H9 (cell line): ENCODE results near the gene MYOCOS. TPM values are rescaled to one million over a fixed set of nuclear protein-coding genes. Genes with fewer than 3 reads are reported as not detected.

ENCODE experiments used
- DNase-seq: peaks from one replicate; pipeline ENCODE4 v3.0.0-alpha.2; 2017
- H2AFZ ChIP-seq: one replicate; pipeline ENCODE4 v1.6.1; 2013; ENCODE audit warnings: mild to moderate bottlenecking, low read length, control low read depth, moderate library complexity
- H2AK5ac ChIP-seq: 2 replicates; pipeline ENCODE4 v1.6.1; 2013; ENCODE audit warnings: low read length, control low read depth, mixed read lengths; ENCODE audit not compliant: insufficient read length
- H2BK120ac ChIP-seq: one replicate; pipeline ENCODE4 v1.6.1; 2013; ENCODE audit warnings: low read depth, mild to moderate bottlenecking, low read length, control low read depth, inconsistent platforms; ENCODE audit not compliant: poor library complexity, severe bottlenecking
- H2BK12ac ChIP-seq: 2 replicates; pipeline ENCODE4 v1.6.1; 2013; ENCODE audit warnings: low read length, control low read depth, mixed read lengths, low read depth; ENCODE audit not compliant: insufficient read length
- H2BK15ac ChIP-seq: 2 replicates; pipeline ENCODE4 v1.6.1; 2013; ENCODE audit warnings: low read depth, low read length, control low read depth
- H2BK20ac ChIP-seq: one replicate; pipeline ENCODE4 v1.6.1; 2013; ENCODE audit warnings: low read depth, mild to moderate bottlenecking, low read length, control low read depth, inconsistent platforms; ENCODE audit not compliant: poor library complexity, severe bottlenecking
- H2BK5ac ChIP-seq: 2 replicates; pipeline ENCODE4 v1.6.1; 2013; ENCODE audit warnings: low read length, control low read depth, mixed read lengths; ENCODE audit not compliant: insufficient read length
- H3K14ac ChIP-seq: 2 replicates; pipeline ENCODE4 v1.6.1; 2013; ENCODE audit warnings: low read length, control low read depth; ENCODE audit not compliant: insufficient read depth
- H3K18ac ChIP-seq: 2 replicates; pipeline ENCODE4 v1.6.1; 2013; ENCODE audit warnings: low read depth, mild to moderate bottlenecking, mixed read lengths, low read length, control low read depth; ENCODE audit not compliant: insufficient read length
- H3K23ac ChIP-seq: 2 replicates; pipeline ENCODE4 v1.6.1; 2013; ENCODE audit warnings: low read length, control low read depth, mixed read lengths, low read depth; ENCODE audit not compliant: insufficient read length
- H3K23me2 ChIP-seq: 2 replicates; pipeline ENCODE4 v1.6.1; 2013; ENCODE audit warnings: low read depth, mild to moderate bottlenecking, mixed read lengths, low read length, control low read depth; ENCODE audit not compliant: insufficient read length, poor library complexity, severe bottlenecking
- H3K27ac ChIP-seq: 2 replicates; pipeline ENCODE4 v1.5.1; 2013; ENCODE audit warnings: low read length, control low read depth, mixed read lengths, low read depth; ENCODE audit not compliant: insufficient read length
- H3K27me3 ChIP-seq: 2 replicates; pipeline ENCODE4 v1.6.1; 2013; ENCODE audit warnings: low read length, control low read depth, inconsistent platforms; ENCODE audit not compliant: insufficient read depth
- H3K4ac ChIP-seq: 2 replicates; pipeline ENCODE4 v1.6.1; 2013; ENCODE audit warnings: low read depth, mild to moderate bottlenecking, control low read depth, inconsistent platforms, low read length, moderate library complexity
- H3K4me1 ChIP-seq: 2 replicates; pipeline ENCODE4 v1.6.1; 2013; ENCODE audit warnings: low read length, control low read depth, inconsistent platforms; ENCODE audit not compliant: insufficient read depth
- H3K4me2 ChIP-seq: 2 replicates; pipeline ENCODE4 v1.6.1; 2013; ENCODE audit warnings: low read length, control low read depth, mixed read lengths; ENCODE audit not compliant: insufficient read length, insufficient read depth
- H3K56ac ChIP-seq: 2 replicates; pipeline ENCODE4 v1.6.1; 2013; ENCODE audit warnings: low read depth, mild to moderate bottlenecking, mixed read lengths, low read length, control low read depth; ENCODE audit not compliant: insufficient read length
- H3K79me1 ChIP-seq: 2 replicates; pipeline ENCODE4 v1.6.1; 2013; ENCODE audit warnings: low read depth, mild to moderate bottlenecking, moderate library complexity, low read length, control low read depth, inconsistent platforms; ENCODE audit not compliant: insufficient read depth, poor library complexity, severe bottlenecking
- H3K79me2 ChIP-seq: 2 replicates; pipeline ENCODE4 v1.6.1; 2013; ENCODE audit warnings: low read length, control low read depth, inconsistent platforms; ENCODE audit not compliant: insufficient read depth
- H3K9ac ChIP-seq: 2 replicates; pipeline ENCODE4 v1.6.1; 2013; ENCODE audit warnings: low read length, control low read depth, mixed read lengths; ENCODE audit not compliant: insufficient read length; ENCODE audit errors: extremely low read depth
- H3K9me3 ChIP-seq: one replicate; pipeline ENCODE4 v1.6.1; 2013; ENCODE audit warnings: low read depth, low read length, inconsistent platforms; ENCODE audit not compliant: control insufficient read depth
- H3T11ph ChIP-seq: one replicate; pipeline ENCODE4 v1.6.1; 2013; ENCODE audit warnings: mild to moderate bottlenecking, low read length, control low read depth, inconsistent platforms
- H4K20me1 ChIP-seq: one replicate; pipeline ENCODE4 v1.6.1; 2013; ENCODE audit not compliant: control insufficient read depth, insufficient read length, insufficient read depth
- H4K5ac ChIP-seq: 2 replicates; pipeline ENCODE4 v1.6.1; 2013; ENCODE audit warnings: low read depth, mild to moderate bottlenecking, mixed read lengths, low read length, control low read depth; ENCODE audit not compliant: insufficient read length
- H4K8ac ChIP-seq: replicated peaks from 2 replicates; pipeline ENCODE4 v1.6.1; 2013; ENCODE audit warnings: low read length, control low read depth, mixed read lengths, low read depth; ENCODE audit not compliant: insufficient read length
- H4K91ac ChIP-seq: 2 replicates; pipeline ENCODE4 v1.6.1; 2013; ENCODE audit warnings: low read depth, mild to moderate bottlenecking, moderate library complexity, mixed read lengths, low read length, control low read depth; ENCODE audit not compliant: insufficient read length
- H3K27ac Mint-ChIP-seq, 3 experiments: 2 replicates in 2 of 3; 3 replicates in 1 of 3; pipeline ENCODE4 v1.8.0; 2020 to 2021; ENCODE audit warnings: mixed read lengths in 3 of 3, mild to moderate bottlenecking in 1 of 3, moderate library complexity in 1 of 3
- H3K27me3 Mint-ChIP-seq: 2 replicates; pipeline ENCODE4 v1.8.0; 2021; ENCODE audit warnings: low read depth, mild to moderate bottlenecking, moderate library complexity, mixed read lengths
- H3K36me3 Mint-ChIP-seq, 3 experiments: 2 replicates in 2 of 3; 3 replicates in 1 of 3; pipeline ENCODE4 v1.8.0; 2020 to 2021; ENCODE audit warnings: low read depth in 3 of 3, mixed read lengths in 3 of 3; ENCODE audit not compliant: insufficient read depth in 1 of 3
- H3K4me1 Mint-ChIP-seq, 2 experiments: 2 replicates each; pipeline ENCODE4 v1.8.0; 2020; ENCODE audit warnings: mixed read lengths in 2 of 2
- H3K4me3 Mint-ChIP-seq, 2 experiments: 2 replicates in 1 of 2; 3 replicates in 1 of 2; pipeline ENCODE4 v1.8.0; 2020 to 2021; ENCODE audit warnings: mild to moderate bottlenecking in 2 of 2, mixed read lengths in 2 of 2, moderate library complexity in 1 of 2
- H3K9me3 Mint-ChIP-seq, 2 experiments: 2 replicates in 1 of 2; 3 replicates in 1 of 2; pipeline ENCODE4 v1.8.0; 2020; ENCODE audit warnings: mild to moderate bottlenecking in 2 of 2, mixed read lengths in 2 of 2, moderate library complexity in 1 of 2
- CTCF ChIP-seq: fragments of 200-600 bp; sonication (generic); conservative IDR thresholded peaks from 3 replicates; pipeline ENCODE4 v1.8.0; 2021; ENCODE audit warnings: antibody characterized with exemption, mild to moderate bottlenecking
- total RNA-seq: library from RNA; stranded (reverse); gene quantifications from 2 replicates; pipeline ENCODE4 v1.2.1, GENCODE V29; 2021

Gene MYOCOS
- total RNA-seq, 1 experiment from 2014 or later: 0.13 TPM

GRCh38 chr1:171664976-171665375, 42.9 kb downstream of the MYOCOS start:
- Histone ChIP-seq H4K20me1 (no peaks in the 10 kb centered on the region), H2BK15ac (no peak overlapping the region), H3K79me2 (no peaks in the 10 kb centered on the region), H3K23me2 (no peaks in the 10 kb centered on the region), H2BK20ac (no peak overlapping the region), H3K27me3 (no peaks in the 10 kb centered on the region), H2AK5ac (no peak overlapping the region), H3K56ac (no peak overlapping the region), H2BK5ac (no peak overlapping the region), H3K27ac (no peak overlapping the region), H2AFZ (no peak overlapping the region), H3K79me1 (no peaks in the 10 kb centered on the region), H3K14ac (no peak overlapping the region), H3K4me2 (no peak overlapping the region), H3K4ac (no peak overlapping the region), H2BK120ac (no peak overlapping the region), H4K8ac (no peak overlapping the region), H2BK12ac (no peak overlapping the region), H3K18ac (no peak overlapping the region), H3T11ph (no peak overlapping the region), H4K91ac (no peak overlapping the region), H3K9ac (no peak overlapping the region), H4K5ac (no peak overlapping the region), H3K23ac (no peak overlapping the region), H3K9me3 (no peaks in the 10 kb centered on the region), H3K4me1 (no peaks in the 10 kb centered on the region; the same call in 1 of the 2 replicates)
- Mint-ChIP-seq H3K27ac (no peak overlapping the region; a peak in 1 of 7 replicates), H3K9me3 (no peaks in the 10 kb centered on the region; a peak in 1 of 5 replicates), H3K27me3 (no peaks in the 10 kb centered on the region; the same call in 1 of the 2 replicates), H3K4me3 (no peak overlapping the region), H3K4me1 (peaks cover 16% of the 10 kb centered on the region in 2 experiments), H3K36me3 (no peaks in the 10 kb centered on the region)
- TF ChIP-seq CTCF: no peak
- no peak for DNase-seq
